ENCODE results near the gene ANK2.

DNA sequence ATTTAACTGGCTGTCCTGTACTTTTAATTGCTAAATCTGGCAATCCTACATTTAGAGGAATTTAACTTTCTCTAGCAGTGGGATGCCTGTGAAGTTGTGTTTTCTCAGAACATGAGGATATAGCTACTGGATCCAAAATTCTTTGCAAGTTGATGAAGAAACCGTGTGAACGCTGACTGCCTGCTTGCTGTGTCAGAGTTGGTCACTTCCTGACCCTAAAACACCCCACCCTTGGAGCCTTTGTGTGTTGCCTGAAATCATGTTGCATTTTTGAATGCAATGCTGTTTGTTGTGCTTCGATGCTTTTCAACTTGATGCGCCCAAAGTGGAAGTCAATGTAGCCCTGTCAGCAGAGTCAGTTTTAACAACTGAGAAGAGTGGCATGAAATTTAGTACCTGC, 211.2 kb downstream of the ANK2 start:
- TF ChIP-seq GATA2 (IDR thresholded peaks at IDR 0.05; ENCODE audit: low read depth, low read length) (no peak), GATA3 (IDR thresholded peaks at IDR 0.05; ENCODE audit: low read depth, low read length) (no peak)
